ENCODE data around the gene IL2RA.

DNA sequence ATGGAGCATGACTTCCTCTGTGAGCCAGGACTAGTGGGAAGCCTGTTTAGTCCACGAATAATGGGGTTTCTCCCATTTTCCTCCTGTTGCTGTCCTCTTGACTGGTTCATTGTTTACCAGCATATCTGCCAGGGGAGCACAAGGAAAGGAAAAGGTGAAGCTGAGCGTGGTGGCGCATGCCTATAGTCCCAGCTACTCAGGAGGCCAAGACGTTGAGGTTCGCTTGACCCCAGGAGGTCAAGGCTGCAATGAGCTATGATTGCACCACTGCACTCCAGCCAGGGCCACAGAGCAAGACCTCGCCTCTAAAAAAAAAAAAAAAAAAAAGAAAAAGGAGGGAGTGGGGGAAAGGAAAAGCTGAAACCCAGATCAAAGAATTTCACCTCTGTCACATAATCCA, 5.8 kb upstream of the IL2RA start:
- no peak for TF ChIP-seq CTCF (conservative IDR thresholded peaks at IDR 0.05; ENCODE audit: low read length)
- TF ChIP-seq EZH2phosphoT487 (IDR thresholded peaks at IDR 0.05; ENCODE audit: borderline replicate concordance): no peak
